ENCODE results near the gene BPIFB6.
"Not testable (repeated sequence)": the region's sequence is repeated elsewhere in the genome, so short reads cannot be mapped to it uniquely, and the experiment has no call there.

The BPIFB6 gene

DNA sequence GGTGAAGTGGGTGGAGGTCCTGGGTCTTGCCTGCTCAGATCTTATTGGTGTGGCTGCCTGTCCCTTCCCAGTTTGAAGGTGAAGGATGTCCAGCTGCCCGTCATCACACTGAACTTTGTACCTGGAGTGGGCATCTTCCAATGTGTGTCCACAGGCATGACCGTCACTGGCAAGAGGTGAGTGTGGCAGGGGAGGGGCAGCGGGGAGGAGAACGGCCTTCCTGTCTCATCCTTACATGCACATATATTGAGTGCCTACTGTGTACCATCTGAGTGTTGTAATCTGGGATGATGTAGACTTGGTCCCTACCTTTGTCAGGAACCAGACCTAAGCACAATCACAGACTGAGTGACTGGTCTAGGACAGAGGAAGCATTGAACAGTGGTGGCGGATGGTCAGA, 2.7 kb downstream of the BPIFB6 start:
- DNase-seq (ENCODE audit: low read depth, low spot score), result no peak
- Histone ChIP-seq H3K4me3 (ENCODE audit: low read length) (no peak overlapping the region), H3K9me3 (ENCODE audit: control insufficient read depth, insufficient read depth, low read length) (no peaks in the 10 kb centered on the region), H3K36me3 (ENCODE audit: control insufficient read depth, insufficient read depth, low read length) (no peaks in the 10 kb centered on the region), H3K4me1 (ENCODE audit: control insufficient read depth, insufficient read depth, low read length) (no peaks in the 10 kb centered on the region), H3K27me3 (ENCODE audit: control insufficient read depth, insufficient read depth, low read length) (no peaks in the 10 kb centered on the region), H3K27ac (ENCODE audit: low read length) (no peak overlapping the region)
- no CpG with 5 or more reads among the region's 5 CpGs for WGBS (ENCODE audit: insufficient coverage, insufficient read length)

DNA sequence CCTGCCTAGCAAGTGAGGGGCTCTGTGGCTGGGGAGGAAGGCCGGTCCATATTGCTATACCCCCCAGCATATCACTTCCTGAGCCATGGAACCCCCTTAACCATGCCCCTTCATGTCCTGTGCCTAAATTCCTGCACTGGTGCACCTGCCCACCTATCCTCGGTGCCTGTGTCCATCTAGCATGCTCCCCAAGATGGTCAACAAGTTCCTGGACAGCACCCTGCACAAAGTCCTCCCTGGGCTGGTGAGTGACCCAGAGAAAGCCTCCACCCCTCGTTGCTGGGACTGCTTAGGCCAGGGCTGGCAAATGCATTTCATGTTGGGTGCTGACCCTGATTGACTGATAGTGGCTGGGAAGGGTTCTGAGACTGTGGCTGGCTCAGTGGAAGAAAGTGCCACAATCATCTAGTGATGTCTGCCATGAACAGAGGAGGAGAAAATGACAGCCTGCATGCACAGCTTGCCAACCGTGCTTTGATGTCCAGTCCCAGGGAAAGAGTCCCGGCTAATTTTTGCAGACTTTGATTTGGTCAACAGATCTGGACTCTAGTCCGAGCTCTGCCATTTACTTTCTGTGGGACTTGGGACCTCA, 3.5 kb downstream of the BPIFB6 start:
- WGBS (ENCODE audit: insufficient coverage, insufficient read length), result no CpG with 5 or more reads among the region's 6 CpGs

DNA sequence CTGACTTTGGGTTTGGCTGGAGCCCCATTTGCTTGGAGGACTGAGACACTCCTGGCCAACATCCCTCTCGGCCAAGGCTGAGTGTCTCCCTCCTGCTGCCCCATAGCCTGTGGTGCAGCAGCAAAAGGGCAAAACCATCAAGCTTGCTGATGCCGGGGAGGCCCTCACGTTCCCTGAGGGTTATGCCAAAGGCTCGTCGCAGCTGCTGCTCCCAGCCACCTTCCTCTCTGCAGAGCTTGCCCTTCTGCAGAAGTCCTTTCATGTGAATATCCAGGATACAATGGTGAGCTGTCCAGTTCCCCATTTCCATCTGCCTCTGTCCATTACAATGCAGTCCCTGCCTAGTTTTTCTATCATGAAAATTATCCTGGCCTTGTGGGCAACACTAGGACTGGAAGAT, 6.0 kb downstream of the BPIFB6 start:
- no peaks in the 10 kb centered on the region for H3K27me3 ChIP-seq (ENCODE audit: control insufficient read depth, insufficient read depth, low read length)
- H3K4me3 ChIP-seq (ENCODE audit: low read length), result no peak overlapping the region
- DNase-seq (ENCODE audit: low read depth, low spot score), result no peak
- no CpG with 5 or more reads among the region's 5 CpGs for WGBS (ENCODE audit: insufficient coverage, insufficient read length)
- H3K9me3 ChIP-seq (ENCODE audit: control insufficient read depth, insufficient read depth, low read length), result no peaks in the 10 kb centered on the region
- no peaks in the 10 kb centered on the region for H3K4me1 ChIP-seq (ENCODE audit: control insufficient read depth, insufficient read depth, low read length)
- H3K27ac ChIP-seq (ENCODE audit: low read length), result no peak overlapping the region
- no peaks in the 10 kb centered on the region for H3K36me3 ChIP-seq (ENCODE audit: control insufficient read depth, insufficient read depth, low read length)

More for the DNA sequence above, 3.5 kb downstream of the BPIFB6 start:
- H3K4me1 ChIP-seq (ENCODE audit: control insufficient read depth, insufficient read depth, low read length), result no peaks in the 10 kb centered on the region
- H3K36me3 ChIP-seq (ENCODE audit: control insufficient read depth, insufficient read depth, low read length), result no peaks in the 10 kb centered on the region
- no peak overlapping the region for H3K4me3 ChIP-seq (ENCODE audit: low read length)
- DNase-seq (ENCODE audit: low read depth, low spot score), result no peak
- no peaks in the 10 kb centered on the region for H3K9me3 ChIP-seq (ENCODE audit: control insufficient read depth, insufficient read depth, low read length)
- no peaks in the 10 kb centered on the region for H3K27me3 ChIP-seq (ENCODE audit: control insufficient read depth, insufficient read depth, low read length)
- no peak overlapping the region for H3K27ac ChIP-seq (ENCODE audit: low read length)

DNA sequence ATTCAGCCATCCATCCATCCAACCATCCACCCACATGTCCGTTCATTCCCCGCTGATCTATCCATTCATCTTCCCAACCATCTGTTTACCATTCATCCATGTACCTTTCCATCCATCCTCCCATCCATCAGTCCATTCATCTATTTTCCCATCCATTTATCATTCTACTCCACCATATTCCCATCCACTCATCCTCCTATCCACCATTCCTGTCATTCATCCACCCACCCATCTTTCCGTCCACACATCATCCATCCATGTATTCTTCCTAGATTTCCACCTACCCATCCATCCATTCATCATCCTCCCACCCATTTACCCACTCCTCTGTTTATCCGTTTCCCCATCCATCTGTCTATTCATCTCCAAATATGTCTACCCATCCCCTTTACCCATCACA, 6.8 kb downstream of the BPIFB6 start:
- no peaks in the 10 kb centered on the region for H3K27me3 ChIP-seq (ENCODE audit: control insufficient read depth, insufficient read depth, low read length)
- no peak for DNase-seq (ENCODE audit: low read depth, low spot score)
- no peaks in the 10 kb centered on the region for H3K9me3 ChIP-seq (ENCODE audit: control insufficient read depth, insufficient read depth, low read length)
- 100% methylated on average over 2 of the region's 4 CpGs for WGBS (ENCODE audit: insufficient coverage, insufficient read length)
- H3K4me1 ChIP-seq (ENCODE audit: control insufficient read depth, insufficient read depth, low read length), result no peaks in the 10 kb centered on the region
- no peaks in the 10 kb centered on the region for H3K36me3 ChIP-seq (ENCODE audit: control insufficient read depth, insufficient read depth, low read length)
- no peak overlapping the region for H3K27ac ChIP-seq (ENCODE audit: low read length)
- no peak overlapping the region for H3K4me3 ChIP-seq (ENCODE audit: low read length)

DNA sequence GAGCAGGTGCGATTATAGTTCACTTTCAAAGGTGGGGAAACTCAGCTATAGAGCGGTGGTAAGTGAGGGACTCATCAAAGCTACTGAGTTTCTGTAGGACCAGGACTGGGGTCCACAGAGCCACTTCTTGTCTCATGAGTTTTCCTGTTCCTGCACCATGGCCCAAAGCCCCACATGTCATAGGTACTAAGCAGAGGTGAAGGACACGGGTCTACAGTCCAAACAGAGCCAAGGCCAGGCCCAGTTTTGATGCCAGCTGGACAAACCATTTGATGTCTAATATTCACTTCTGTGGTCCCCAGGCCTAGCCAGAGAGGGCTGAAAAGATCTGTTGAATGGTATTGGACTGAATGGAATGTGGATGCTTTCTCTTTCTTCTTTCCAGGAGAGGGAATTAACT, 11.0 kb downstream of the BPIFB6 start:
- Histone ChIP-seq H3K9me3 (ENCODE audit: control insufficient read depth, insufficient read depth, low read length) (no peaks in the 10 kb centered on the region), H3K36me3 (ENCODE audit: control insufficient read depth, insufficient read depth, low read length) (no peaks in the 10 kb centered on the region), H3K4me3 (ENCODE audit: low read length) (no peak overlapping the region), H3K4me1 (ENCODE audit: control insufficient read depth, insufficient read depth, low read length) (no peaks in the 10 kb centered on the region), H3K27me3 (ENCODE audit: control insufficient read depth, insufficient read depth, low read length) (no peaks in the 10 kb centered on the region), H3K27ac (ENCODE audit: low read length) (no peak overlapping the region)
- no CpG with 5 or more reads among the region's 3 CpGs for WGBS (ENCODE audit: insufficient coverage, insufficient read length)
- no peak for DNase-seq (ENCODE audit: low read depth, low spot score)

DNA sequence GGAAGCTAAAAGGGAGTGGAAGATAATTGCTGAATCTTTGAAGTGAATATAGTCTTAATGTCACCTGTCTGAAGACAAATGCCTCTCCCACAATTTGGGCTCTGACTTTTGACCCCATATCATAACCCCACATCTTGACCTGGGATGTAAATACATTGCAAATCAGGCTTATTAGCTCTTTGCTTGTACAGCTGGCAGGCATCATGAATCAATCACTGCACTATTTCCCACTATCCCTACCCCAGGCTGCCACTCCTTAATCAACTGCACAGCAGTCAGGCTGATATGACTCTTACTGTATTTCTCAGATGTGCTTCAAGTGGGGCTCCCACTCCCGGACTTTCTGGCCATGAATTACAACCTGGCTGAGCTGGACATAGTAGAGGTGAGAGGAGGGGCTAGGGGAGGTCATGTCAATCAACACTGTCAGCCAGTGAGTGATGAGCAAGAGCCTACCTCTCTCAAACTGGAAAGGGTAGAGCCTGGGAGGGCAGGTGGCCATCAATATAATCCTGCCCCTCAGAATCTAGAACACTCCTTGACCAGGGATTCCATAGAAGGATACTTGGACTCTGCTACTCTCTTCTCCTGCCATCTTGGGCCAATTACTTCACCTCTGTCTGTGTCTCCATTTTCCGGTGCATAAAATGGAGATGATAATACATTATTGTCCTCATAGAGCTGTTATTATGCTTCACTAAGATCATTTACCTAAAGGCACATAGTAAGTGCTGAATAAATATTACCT, 11.7 kb downstream of the BPIFB6 start:
- no peaks in the 10 kb centered on the region for H3K36me3 ChIP-seq (ENCODE audit: control insufficient read depth, insufficient read depth, low read length)
- no peak overlapping the region for H3K4me3 ChIP-seq (ENCODE audit: low read length)
- no peaks in the 10 kb centered on the region for H3K27me3 ChIP-seq (ENCODE audit: control insufficient read depth, insufficient read depth, low read length)
- no CpG with 5 or more reads among the region's 2 CpGs for WGBS (ENCODE audit: insufficient coverage, insufficient read length)
- no peaks in the 10 kb centered on the region for H3K9me3 ChIP-seq (ENCODE audit: control insufficient read depth, insufficient read depth, low read length)
- no peak for DNase-seq (ENCODE audit: low read depth, low spot score)
- no peaks in the 10 kb centered on the region for H3K4me1 ChIP-seq (ENCODE audit: control insufficient read depth, insufficient read depth, low read length)
- no peak overlapping the region for H3K27ac ChIP-seq (ENCODE audit: low read length)

DNA sequence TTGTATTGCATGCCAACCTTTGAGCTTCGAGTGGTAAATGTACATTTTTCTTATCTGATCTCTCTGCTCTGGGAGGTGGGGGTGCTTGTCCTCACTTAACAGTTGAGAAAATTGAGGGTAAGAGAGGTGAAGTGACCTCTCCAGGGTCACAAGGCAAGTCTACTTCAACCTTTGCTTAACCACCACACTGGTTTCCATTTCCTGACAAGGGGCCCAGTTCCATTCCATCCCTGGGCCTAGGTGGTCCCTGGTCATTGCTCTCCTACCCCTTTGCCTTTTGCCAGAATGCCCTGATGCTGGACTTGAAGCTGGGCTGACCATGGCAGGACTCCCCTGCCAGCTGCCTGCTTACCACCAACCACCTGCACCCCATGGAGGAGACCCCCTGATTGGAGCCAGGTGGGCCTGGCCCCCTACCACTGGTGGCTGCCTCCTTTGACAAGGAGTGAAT, 12.3 kb downstream of the BPIFB6 start:
- DNase-seq (ENCODE audit: low read depth, low spot score), result no peak
- Histone ChIP-seq H3K4me1 (ENCODE audit: control insufficient read depth, insufficient read depth, low read length) (no peaks in the 10 kb centered on the region), H3K9me3 (ENCODE audit: control insufficient read depth, insufficient read depth, low read length) (no peaks in the 10 kb centered on the region), H3K36me3 (ENCODE audit: control insufficient read depth, insufficient read depth, low read length) (no peaks in the 10 kb centered on the region), H3K4me3 (ENCODE audit: low read length) (no peak overlapping the region), H3K27me3 (ENCODE audit: control insufficient read depth, insufficient read depth, low read length) (no peaks in the 10 kb centered on the region), H3K27ac (ENCODE audit: low read length) (no peak overlapping the region)
- WGBS (ENCODE audit: insufficient coverage, insufficient read length), result no CpG with 5 or more reads among the region's 1 CpG

DNA sequence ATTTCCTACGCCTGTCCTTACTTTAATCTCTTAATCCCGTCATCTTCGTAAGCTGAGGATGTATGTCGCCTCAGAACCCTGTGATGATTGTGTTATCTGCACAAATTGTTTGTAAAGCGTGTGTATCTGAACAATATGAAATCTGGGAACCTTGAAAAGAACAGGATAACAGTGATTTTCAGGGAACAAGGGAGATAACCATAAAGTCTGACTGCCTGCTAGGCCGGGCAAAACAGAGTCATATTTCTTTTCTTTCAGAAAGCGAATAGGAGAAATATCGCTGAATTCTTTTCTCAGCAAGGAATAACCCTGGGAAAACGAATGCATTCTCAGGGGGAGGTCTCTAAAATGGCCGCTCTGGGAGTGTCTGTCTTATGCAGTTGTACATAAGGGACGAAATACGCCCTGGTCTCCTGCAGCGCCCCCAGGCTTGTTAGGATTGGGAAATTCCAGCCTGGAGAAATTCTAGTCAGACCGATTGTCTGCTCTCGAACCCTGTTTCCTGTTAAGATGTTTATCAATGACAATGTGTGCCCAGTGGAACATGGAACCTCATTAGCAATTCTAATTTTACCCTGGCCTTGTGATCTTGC, 13.8 kb downstream of the BPIFB6 start:
- WGBS (ENCODE audit: insufficient coverage, insufficient read length), result no CpG with 5 or more reads among the region's 15 CpGs

DNA sequence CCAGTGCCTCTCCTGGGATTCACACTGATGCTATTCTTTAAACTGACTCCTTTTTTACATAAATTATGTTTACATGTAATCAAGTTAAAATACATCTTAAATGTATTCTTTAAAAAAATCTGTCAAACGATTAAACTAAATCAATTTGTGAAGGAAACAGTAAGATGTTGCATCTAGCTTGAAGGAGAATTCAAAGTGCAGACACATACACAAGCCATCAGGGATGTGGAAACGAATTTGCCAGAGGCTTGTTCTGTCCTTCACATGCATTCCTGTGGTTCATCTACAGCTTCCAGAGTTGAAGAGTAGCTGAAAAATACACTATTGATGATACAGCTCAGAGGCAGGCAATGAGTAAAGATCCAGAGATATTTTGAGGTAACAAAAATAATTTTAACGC, 15.0 kb downstream of the BPIFB6 start:
- Histone ChIP-seq H3K27ac (ENCODE audit: low read length) (no peak overlapping the region), H3K36me3 (ENCODE audit: control insufficient read depth, insufficient read depth, low read length) (no peaks in the 10 kb centered on the region), H3K9me3 (ENCODE audit: control insufficient read depth, insufficient read depth, low read length) (no peaks in the 10 kb centered on the region), H3K4me1 (ENCODE audit: control insufficient read depth, insufficient read depth, low read length) (no peaks in the 10 kb centered on the region), H3K4me3 (ENCODE audit: low read length) (no peak overlapping the region), H3K27me3 (ENCODE audit: control insufficient read depth, insufficient read depth, low read length) (no peaks in the 10 kb centered on the region)
- no peak for DNase-seq (ENCODE audit: low read depth, low spot score)
- no CpG with 5 or more reads among the region's 3 CpGs for WGBS (ENCODE audit: insufficient coverage, insufficient read length)

More for the DNA sequence above, 13.8 kb downstream of the BPIFB6 start:
- not testable (repeated sequence) for H3K9me3 ChIP-seq (ENCODE audit: control insufficient read depth, insufficient read depth, low read length); H3K27ac ChIP-seq (ENCODE audit: low read length); H3K4me3 ChIP-seq (ENCODE audit: low read length); DNase-seq (ENCODE audit: low read depth, low spot score); H3K4me1 ChIP-seq (ENCODE audit: control insufficient read depth, insufficient read depth, low read length); H3K36me3 ChIP-seq (ENCODE audit: control insufficient read depth, insufficient read depth, low read length); H3K27me3 ChIP-seq (ENCODE audit: control insufficient read depth, insufficient read depth, low read length)

DNA sequence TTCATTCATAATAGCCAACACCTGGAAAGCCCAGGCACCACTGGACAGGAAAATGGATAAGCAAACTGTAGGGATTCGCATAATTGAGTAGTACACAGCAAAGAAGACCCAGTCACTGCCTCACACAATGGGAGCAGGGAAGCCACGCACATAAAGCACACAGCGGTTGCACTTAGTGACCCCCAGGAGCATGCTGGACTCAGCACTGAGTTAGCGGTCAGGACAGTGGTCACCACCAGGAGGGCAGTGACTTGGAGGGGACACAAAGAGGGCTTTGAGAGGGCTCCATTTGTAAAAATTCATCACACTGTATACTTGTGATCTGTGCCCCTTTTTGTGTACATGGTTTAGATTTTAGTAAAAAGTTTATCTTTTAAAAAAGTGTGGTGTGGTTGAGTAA, 19.9 kb downstream of the BPIFB6 start:
- Histone ChIP-seq H3K27ac (ENCODE audit: low read length) (no peak overlapping the region), H3K4me1 (ENCODE audit: control insufficient read depth, insufficient read depth, low read length) (no peaks in the 10 kb centered on the region), H3K27me3 (ENCODE audit: control insufficient read depth, insufficient read depth, low read length) (no peaks in the 10 kb centered on the region), H3K9me3 (ENCODE audit: control insufficient read depth, insufficient read depth, low read length) (no peaks in the 10 kb centered on the region), H3K36me3 (ENCODE audit: control insufficient read depth, insufficient read depth, low read length) (no peaks in the 10 kb centered on the region), H3K4me3 (ENCODE audit: low read length) (no peak overlapping the region)
- WGBS (ENCODE audit: insufficient coverage, insufficient read length), result no CpG with 5 or more reads among the region's 4 CpGs
- no peak for DNase-seq (ENCODE audit: low read depth, low spot score)

Measured in iPS DF 6.9 (cell line).